Heart right ventricle (tissue), 16 donors: ENCODE measurements around the gene STAU1. TPM values are rescaled to one million over a fixed set of nuclear protein-coding genes. Genes with fewer than 3 reads are reported as not detected.

Source experiments
- ATAC-seq, 8 donors: fragments of 200-7000 bp; cut with Tn5 transposase; one replicate each; pipeline ENCODE4 v1.9.1; 2020; ENCODE audit warnings: mild to moderate bottlenecking in 8 of 8, moderate library complexity in 8 of 8, moderate number of reproducible peaks in 1 of 8
- DNase-seq, 2 donors: peaks; one replicate each; pipeline ENCODE4 v3.0.0-alpha.2; 2020
- H3K27ac ChIP-seq, 10 donors: fragments of 200-600 bp; sonication (generic) in 2 of 10; one replicate each; pipeline versions ENCODE4 v1.5.0 to v1.8.0; 2020 to 2022; ENCODE audit warnings: mild to moderate bottlenecking in 3 of 10
- H3K27me3 ChIP-seq, 7 donors: fragments of 200-600 bp; one replicate each; pipeline ENCODE4 v1.8.0; 2021 to 2022; ENCODE audit warnings: mild to moderate bottlenecking in 2 of 7
- H3K36me3 ChIP-seq, 9 donors: fragments of 200-600 bp; sonication (generic) in 1 of 9; one replicate each; pipeline versions ENCODE4 v1.5.0 to v1.8.0; 2020 to 2022; ENCODE audit warnings: mild to moderate bottlenecking in 2 of 9
- H3K4me1 ChIP-seq, 9 donors: fragments of 200-600 bp; sonication (generic) in 1 of 9; one replicate each; pipeline versions ENCODE4 v1.5.0 to v1.8.0; 2020 to 2022; ENCODE audit warnings: mild to moderate bottlenecking in 4 of 9
- H3K4me3 ChIP-seq, 10 donors: fragments of 200-600 bp; sonication (generic) in 2 of 10; one replicate each; pipeline versions ENCODE4 v1.5.0 to v1.8.0; 2020 to 2022; ENCODE audit warnings: mild to moderate bottlenecking in 7 of 10, moderate library complexity in 2 of 10
- H3K9me3 ChIP-seq, 11 donors: fragments of 200-600 bp in 10 of 11; sonication (generic) in 2 of 11; one replicate each; pipeline versions ENCODE4 v1.5.0 to v1.8.0; 2013 to 2022; ENCODE audit warnings: mild to moderate bottlenecking in 2 of 11, control low read depth in 1 of 11, moderate library complexity in 1 of 11
- WGBS, 2 donors: extraction: QIAGEN DNeasy Blood & Tissue Kit; methylation state at CpG; one replicate each; pipeline ENCODE4 v1.1.7; 2013; ENCODE audit warnings: inconsistent platforms in 1 of 2; 5-methylcytosine and 5-hydroxymethylcytosine counted together
- intact Hi-C, 10 donors: fragments of 100-400 bp; cut with DNase I; formaldehyde crosslinking; loops; one replicate each; pipeline versions ENCODE4 v1.11.1 to v1.14.2; 2022
- polyA plus RNA-seq, 2 donors: library from polyadenylated mRNA; stranded (reverse); fragments of 200-250 nt; gene quantifications; one replicate each; pipeline ENCODE4 v1.2.3, GENCODE V29; 2013
- total RNA-seq, 10 donors: library from RNA; stranded (reverse); fragmentation: NEBNext Ultra II Directional in 3 of 10; extraction: Animal tissue kit (Norgen Biotek cat#: 25700) in 3 of 10; gene quantifications; one replicate each; pipeline versions ENCODE4 v1.2.1 to v1.2.4, GENCODE V29; 2021 to 2023
- TF ChIP-seq, protein P1 (sequence below), 9 donors: fragments of 200-600 bp; sonication (generic) in 2 of 9; IDR thresholded peaks; one replicate each; pipeline versions ENCODE4 v1.5.0 to v1.8.0; 2021 to 2022; ENCODE audit warnings: antibody characterized with exemption in 9 of 9, mild to moderate bottlenecking in 5 of 9, moderate library complexity in 1 of 9
- donor health status: Arrhythmogenic right ventricular cardiomyopathy.
- donor health status: ischemic (EF 13 %, LVEDD 7.1; RV severe dilation, severe dysfunction).
- donor health status: healthy with polysubstance abuse.
- donor health status: DM: no; HTN: yes; CAD: no.
- donor health status: DM: no; HTN: no; CAD: no.
- donor health status: ischemic (EF 25% LVEDD 6.9; RV normal size, moderate dysfunction).
- donor health status: ischemic (EF 25% LVEDD 5.7; RV mildly dilated, moderate dysfunction).
- donor health status: healthy.
- donor health status: DM: yes; HTN: yes; CAD: no.
- donor health status: Ischemic cardiomyopathy.
- donor health status: ischemic (EF 35%, LVEDD 5.7; RV mildly dilated, moderate dysfunction).
- donor health status: nonischemic (EF 11% LVEDD 7.7; RV severe dilation, severe dysfunction).
- donor health status: DM: yes; HTN: yes; CAD: no.
- donor health status: PGD.
- donor health status: ischemic (EF 29% LVEDD 5.4; RV normal size, mild dysfunction).
- donor health status: nonischemic (EF 23%, LVEDD 6.1; RV moderate dilation, normal function).

The STAU1 gene
- total and polyA plus RNA-seq, 12 donors, result 18.0 to 94.3 (median 66.5) TPM

DNA sequence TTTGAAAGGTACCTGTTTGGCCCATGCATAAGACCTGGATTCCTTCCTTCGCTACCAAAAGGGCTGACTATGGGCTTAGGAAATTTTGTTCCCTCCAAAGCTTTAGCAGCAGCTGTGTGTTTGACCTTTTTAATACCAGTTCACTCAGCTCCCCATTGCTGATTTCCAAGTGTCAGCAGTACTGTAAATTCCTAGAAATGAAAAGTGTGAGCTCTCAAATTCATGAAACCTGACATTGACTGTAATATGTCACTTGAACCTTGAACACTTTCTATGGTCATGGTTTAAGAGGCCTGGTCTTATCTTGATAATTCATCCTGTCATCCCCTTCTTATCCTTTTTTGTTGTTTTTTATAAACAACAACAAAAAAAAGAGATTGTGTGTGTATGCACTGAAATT, 31.7 kb downstream of the STAU1 start:
- TF ChIP-seq, protein P1, sequence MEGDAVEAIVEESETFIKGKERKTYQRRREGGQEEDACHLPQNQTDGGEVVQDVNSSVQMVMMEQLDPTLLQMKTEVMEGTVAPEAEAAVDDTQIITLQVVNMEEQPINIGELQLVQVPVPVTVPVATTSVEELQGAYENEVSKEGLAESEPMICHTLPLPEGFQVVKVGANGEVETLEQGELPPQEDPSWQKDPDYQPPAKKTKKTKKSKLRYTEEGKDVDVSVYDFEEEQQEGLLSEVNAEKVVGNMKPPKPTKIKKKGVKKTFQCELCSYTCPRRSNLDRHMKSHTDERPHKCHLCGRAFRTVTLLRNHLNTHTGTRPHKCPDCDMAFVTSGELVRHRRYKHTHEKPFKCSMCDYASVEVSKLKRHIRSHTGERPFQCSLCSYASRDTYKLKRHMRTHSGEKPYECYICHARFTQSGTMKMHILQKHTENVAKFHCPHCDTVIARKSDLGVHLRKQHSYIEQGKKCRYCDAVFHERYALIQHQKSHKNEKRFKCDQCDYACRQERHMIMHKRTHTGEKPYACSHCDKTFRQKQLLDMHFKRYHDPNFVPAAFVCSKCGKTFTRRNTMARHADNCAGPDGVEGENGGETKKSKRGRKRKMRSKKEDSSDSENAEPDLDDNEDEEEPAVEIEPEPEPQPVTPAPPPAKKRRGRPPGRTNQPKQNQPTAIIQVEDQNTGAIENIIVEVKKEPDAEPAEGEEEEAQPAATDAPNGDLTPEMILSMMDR (IDR thresholded peaks at IDR 0.05), result no peak
- peaks cover 0 to 78% (median 6%) of the 10 kb centered on the region in 9 donors for H3K36me3 ChIP-seq
- no peak overlapping the region for H3K27ac ChIP-seq
- H3K27me3 ChIP-seq, result no peaks in the 10 kb centered on the region
- intact Hi-C loops, result no loop called here
- no peak for ATAC-seq
- 95 to 96% methylated on average over 1 of the region's 1 CpG for WGBS, 2 donors
- H3K4me1 ChIP-seq, result peaks cover 0 to 7% (median 0%) of the 10 kb centered on the region in 9 donors
- no peak for DNase-seq
- no peak overlapping the region for H3K4me3 ChIP-seq
- H3K9me3 ChIP-seq, result no peaks in the 10 kb centered on the region

DNA sequence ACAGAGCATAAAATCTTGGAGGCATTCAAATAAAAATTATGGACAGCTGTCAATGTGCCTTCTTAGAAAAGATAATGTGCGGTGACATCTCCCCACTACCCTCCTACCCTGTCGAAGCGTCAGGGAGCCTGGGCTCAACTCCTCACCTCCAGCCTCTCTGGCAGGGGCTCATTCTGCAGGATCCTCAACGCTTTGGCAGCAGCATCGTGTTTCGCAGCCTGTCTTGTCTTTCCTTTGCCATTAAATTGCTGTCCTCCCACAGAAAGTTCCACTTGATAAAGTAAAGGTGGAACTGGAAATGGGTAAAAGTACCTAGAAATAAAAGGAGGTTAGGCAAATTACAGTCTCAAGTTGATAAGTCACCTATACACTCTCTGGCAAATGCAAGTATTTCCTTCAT, 36.7 kb downstream of the STAU1 start:
- 80 to 89% methylated on average over 6 of the region's 6 CpGs for WGBS, 2 donors
- Histone ChIP-seq H3K27me3 (no peaks in the 10 kb centered on the region), H3K9me3 (no peaks in the 10 kb centered on the region), H3K27ac (no peak overlapping the region), H3K36me3 (peaks cover 0 to 89% (median 22%) of the 10 kb centered on the region in 9 donors), H3K4me1 (no peaks in the 10 kb centered on the region), H3K4me3 (no peak overlapping the region)
- ATAC-seq (no peak), DNase-seq (no peak)
- intact Hi-C loops, result loop anchor here in 1 of 10 donors (2.0 kb wide), 1 partner anchor 17 kb away; no protein-coding TSS in a partner anchor
- TF ChIP-seq, protein P1 (IDR thresholded peaks at IDR 0.05), result no peak

DNA sequence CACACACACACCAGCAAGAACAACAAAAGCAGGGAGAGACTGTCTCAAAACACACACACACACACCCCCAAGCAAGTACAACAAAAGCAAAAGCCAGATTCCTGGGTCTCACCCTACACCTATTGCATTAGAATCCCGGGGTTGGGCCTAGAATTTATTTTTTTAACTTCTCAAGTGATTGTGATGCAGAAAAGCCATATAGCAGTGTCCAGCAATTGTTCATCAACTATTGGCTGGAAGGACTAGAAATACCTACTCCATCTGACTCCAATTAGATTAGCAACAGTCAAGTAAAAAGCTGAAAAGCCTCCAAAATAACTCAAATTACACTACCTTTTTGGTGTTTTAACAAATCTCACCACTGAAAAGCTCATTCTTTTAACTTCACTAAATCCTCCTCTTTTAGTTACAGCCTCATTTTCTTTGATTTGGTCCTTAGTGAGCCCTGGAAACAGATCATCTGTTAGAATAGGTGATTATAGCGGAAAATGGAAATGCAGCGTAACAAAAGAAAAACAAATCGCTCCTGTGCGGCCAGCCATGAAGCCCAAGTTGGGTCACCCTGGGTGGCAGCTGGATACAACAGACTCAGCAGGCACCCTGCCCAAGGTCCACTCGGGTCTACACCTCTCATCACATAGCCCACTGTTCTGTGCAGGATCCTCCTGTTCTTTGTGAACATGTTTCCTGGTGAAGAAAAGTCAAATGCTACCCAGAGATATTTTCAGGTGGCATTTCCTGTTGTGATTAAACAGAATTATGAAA, 38.7 kb downstream of the STAU1 start:
- Histone ChIP-seq H3K4me1 (no peaks in the 10 kb centered on the region), H3K36me3 (peaks cover 0 to 93% (median 22%) of the 10 kb centered on the region in 9 donors), H3K9me3 (no peaks in the 10 kb centered on the region), H3K27ac (no peak overlapping the region), H3K27me3 (no peaks in the 10 kb centered on the region), H3K4me3 (no peak overlapping the region)
- ATAC-seq, result no peak
- intact Hi-C loops, result loop anchor here in 1 of 10 donors (2.0 kb wide), 1 partner anchor 19 kb away; no protein-coding TSS in a partner anchor
- DNase-seq, result no peak
- TF ChIP-seq, protein P1 (IDR thresholded peaks at IDR 0.05), result no peak
- 94 to 96% methylated on average over 6 of the region's 6 CpGs for WGBS, 2 donors

DNA sequence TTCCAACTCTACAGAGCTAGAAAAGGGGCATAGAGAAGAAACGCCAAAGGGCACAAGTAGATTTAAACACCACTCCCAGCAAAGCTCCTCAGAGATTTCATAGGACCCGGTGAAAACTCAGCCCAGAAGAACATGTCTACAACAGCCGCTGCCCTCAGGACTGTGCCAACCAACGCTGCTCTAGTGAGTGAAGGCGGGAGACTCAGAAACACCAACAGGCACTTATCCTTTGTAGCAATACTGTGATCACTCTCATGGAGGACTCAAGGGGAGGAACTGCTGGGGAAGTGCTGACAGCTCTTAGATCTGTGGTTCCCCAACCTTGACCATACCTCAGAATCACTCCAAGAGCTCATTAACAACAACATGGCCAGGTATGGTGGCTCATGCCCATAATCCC, 39.5 kb downstream of the STAU1 start:
- intact Hi-C loops, result no loop called here

More for the DNA sequence above, 39.5 kb downstream of the STAU1 start:
- DNase-seq, result no peak
- Histone ChIP-seq H3K27me3 (no peaks in the 10 kb centered on the region), H3K4me1 (no peaks in the 10 kb centered on the region), H3K9me3 (no peaks in the 10 kb centered on the region), H3K27ac (no peak overlapping the region), H3K4me3 (no peak overlapping the region), H3K36me3 (peaks cover 0 to 97% (median 23%) of the 10 kb centered on the region in 9 donors)
- TF ChIP-seq, protein P1 (IDR thresholded peaks at IDR 0.05), result no peak
- ATAC-seq, result peak in 1 of 8 donors; percentile 9
- 84 to 90% methylated on average over 5 of the region's 5 CpGs for WGBS, 2 donors
